ENCODE data around the gene NINL.
"Not testable (repeated sequence)": the region's sequence is repeated elsewhere in the genome, so short reads cannot be mapped to it uniquely, and the experiment has no call there.

NINL gene

GRCh38 chr20:25480797-25481196 is 104.5 kb downstream of the NINL start:
- no peak overlapping the region for H3K4me3 ChIP-seq (ENCODE audit: low read depth, low read length)
- no peak for TF ChIP-seq CTCF (IDR thresholded peaks at IDR 0.05; ENCODE audit: control insufficient read depth, extremely low read depth, insufficient read depth)
- DNase-seq (ENCODE audit: low read depth): no peak

- DNase-seq (ENCODE audit: low read depth): no peak
- H3K4me3 ChIP-seq (ENCODE audit: low read depth, low read length): no peak overlapping the region
- no peak for TF ChIP-seq CTCF (IDR thresholded peaks at IDR 0.05; ENCODE audit: control insufficient read depth, extremely low read depth, insufficient read depth)
These were observed 105.2 kb downstream of the NINL start for GRCh38 chr20:25480156-25480555.

DNA sequence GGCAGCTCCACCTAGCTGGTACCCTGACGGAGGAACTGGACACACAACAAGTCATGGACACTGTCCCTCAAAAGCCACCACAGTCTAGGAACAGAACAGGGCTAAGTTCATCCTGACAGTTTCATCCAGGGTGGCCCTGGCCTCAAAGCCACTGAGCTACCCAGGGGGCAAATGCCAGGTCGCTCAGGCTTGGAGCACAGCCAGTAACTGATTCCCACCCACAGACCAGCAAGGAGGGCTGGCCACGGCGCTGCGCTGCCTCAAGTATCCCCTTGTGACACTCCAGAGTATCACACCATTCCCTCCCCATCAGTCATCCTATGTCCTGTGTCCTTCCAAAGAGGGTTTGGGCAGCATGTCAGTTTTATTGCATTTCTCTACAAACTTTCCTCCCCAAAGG is 105.7 kb downstream of the NINL start:
- DNase-seq (ENCODE audit: low read depth): no peak
- H3K4me3 ChIP-seq (ENCODE audit: low read depth, low read length): no peak overlapping the region
- TF ChIP-seq CTCF (IDR thresholded peaks at IDR 0.05; ENCODE audit: control insufficient read depth, extremely low read depth, insufficient read depth): no peak

- no peak overlapping the region for H3K4me3 ChIP-seq (ENCODE audit: low read depth, low read length)
- no peak for TF ChIP-seq CTCF (IDR thresholded peaks at IDR 0.05; ENCODE audit: control insufficient read depth, extremely low read depth, insufficient read depth)
- DNase-seq (ENCODE audit: low read depth): no peak
These were observed 106.3 kb downstream of the NINL start for GRCh38 chr20:25478889-25479568.

- no peak for TF ChIP-seq CTCF (IDR thresholded peaks at IDR 0.05; ENCODE audit: control insufficient read depth, extremely low read depth, insufficient read depth)
- DNase-seq (ENCODE audit: low read depth): no peak
- H3K4me3 ChIP-seq (ENCODE audit: low read depth, low read length): no peak overlapping the region
These were observed 108.1 kb downstream of the NINL start for GRCh38 chr20:25477014-25477882.

DNA sequence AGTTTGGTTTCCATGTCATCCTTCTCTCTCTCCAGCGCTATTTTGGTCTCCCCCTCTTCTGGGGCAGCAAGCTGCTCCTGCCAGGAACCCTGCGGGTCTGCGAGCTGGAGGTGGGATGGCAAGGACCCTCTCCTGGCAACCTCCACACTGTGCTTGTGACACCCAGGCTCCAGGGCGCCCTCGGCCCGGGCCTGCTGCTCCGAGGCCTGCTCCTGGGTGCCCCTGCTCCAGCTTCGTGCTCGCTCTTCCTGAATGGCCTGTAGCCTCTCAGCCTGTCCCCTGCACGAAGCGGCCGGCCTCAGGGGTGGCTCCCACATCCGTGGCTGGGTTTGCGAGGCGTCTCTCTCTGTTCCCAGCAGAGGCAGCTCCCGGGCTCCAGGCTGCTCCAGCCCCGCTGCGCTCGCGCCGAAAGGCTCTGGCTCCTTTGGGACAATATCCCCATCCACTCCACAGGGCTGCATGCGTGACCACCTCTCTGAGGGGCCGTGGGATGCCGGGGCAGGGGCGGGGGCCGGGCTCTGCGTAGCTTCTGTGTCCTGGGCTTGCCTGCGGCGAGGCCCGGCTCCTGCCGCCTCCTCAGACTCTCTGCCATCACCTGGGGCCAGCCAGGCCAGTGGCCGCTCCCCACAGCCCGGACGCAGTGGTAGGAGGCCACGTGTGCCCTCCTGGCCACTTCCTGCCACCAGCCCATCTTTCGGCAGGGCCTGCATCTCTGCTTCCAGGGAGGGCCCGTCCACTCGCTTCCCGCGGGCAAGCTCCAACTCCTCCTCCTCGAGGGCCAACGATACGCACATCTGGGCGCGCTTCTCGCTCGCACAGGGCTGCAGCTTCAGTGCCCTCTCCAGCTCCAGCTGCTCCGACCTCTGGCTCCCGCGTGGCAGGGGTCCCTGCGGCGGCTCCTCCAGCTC is 109.0 kb downstream of the NINL start:
- no peak for TF ChIP-seq CTCF (IDR thresholded peaks at IDR 0.05; ENCODE audit: control insufficient read depth, extremely low read depth, insufficient read depth)
- no peak overlapping the region for H3K4me3 ChIP-seq (ENCODE audit: low read depth, low read length)
- no peak for DNase-seq (ENCODE audit: low read depth)

GRCh38 chr20:25473297-25473696 is 112.0 kb downstream of the NINL start:
- H3K4me3 ChIP-seq (ENCODE audit: low read depth, low read length): not testable (repeated sequence)

More at GRCh38 chr20:25473297-25473696, 112.0 kb downstream of the NINL start:
- DNase-seq (ENCODE audit: low read depth): not testable (repeated sequence)
